EH (cell line): ENCODE data around the gene GNB1L.
A peak's percentile ranks its signal among the peaks of the same experiment; 100 is the strongest.

Source experiments
- DNase-seq: peaks from one replicate; pipeline ENCODE4 v3.0.0-alpha.2; 2015; ENCODE audit warnings: low read depth

The GNB1L gene

DNA sequence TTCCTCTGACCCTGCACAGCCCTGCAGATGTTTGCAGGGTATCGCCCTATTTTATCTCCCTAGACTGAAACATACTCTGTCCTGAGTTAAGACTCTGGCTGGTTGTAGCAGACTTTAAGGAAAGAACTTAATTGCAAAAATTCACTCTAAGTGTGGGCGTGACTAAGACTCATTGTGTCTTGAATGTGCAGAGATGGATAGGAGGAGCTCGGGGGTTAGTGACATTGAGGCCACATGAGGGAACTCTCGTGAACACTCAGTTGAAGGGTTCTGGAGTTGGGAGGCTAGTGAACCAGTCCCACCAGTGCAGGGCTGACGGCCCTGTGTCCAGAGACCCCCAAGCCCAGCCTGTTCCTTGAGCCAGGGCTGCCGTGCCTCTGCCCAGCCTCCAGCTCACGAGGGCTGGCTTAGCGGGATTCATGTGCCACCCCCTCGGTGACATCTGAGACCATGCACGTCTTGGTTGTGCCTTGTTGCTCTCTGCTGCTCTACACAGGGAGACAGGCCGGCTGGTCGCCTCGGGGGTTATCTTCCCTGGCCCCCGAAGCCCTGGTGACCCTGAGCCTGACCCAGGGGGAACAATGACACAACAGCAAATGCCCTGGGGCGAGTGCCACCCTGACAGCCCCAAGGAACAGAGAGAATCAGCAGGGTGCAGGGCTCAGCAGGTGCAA is 105.5 kb downstream of the GNB1L start:
- DNase-seq, result no peak

DNA sequence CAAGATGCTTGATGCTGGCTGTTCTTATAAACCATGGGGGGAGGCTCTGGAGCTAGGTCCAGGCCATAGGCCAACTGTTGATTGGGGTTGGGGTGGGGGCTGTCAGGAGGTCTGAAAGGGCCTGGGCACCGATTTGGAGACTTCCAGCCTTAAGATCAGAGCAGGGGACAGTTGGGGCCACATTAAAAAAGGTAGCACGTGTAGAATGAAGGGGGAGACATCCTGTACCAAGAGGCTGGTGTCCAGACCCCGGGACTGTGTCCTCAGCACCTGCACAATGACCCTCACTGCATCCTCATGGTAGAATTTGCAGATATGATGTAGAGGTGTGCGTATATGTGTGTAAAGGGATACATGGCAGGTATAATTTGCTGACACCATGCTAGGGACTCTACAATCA is 106.5 kb downstream of the GNB1L start:
- DNase-seq, result no peak

DNA sequence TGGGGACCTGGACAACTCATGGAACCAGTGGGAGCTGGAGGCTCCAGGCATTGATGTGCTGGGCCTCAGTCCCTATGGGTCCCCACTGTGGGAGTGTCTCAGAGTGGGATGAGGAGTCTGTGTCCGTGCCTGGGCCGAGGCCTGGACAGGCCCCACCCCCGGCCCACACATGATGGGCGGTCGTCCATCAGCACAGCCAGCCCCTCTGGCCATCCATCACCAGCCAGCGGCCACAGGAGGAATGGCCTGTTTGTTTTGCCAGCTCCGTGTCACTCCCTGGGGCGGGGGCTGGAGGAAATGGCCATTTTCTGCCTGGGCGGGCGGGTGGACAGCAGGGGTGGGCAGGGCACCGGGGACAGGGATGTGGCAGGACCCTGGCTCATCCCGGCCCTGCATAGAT is 107.1 kb downstream of the GNB1L start:
- DNase-seq, result no peak

DNA sequence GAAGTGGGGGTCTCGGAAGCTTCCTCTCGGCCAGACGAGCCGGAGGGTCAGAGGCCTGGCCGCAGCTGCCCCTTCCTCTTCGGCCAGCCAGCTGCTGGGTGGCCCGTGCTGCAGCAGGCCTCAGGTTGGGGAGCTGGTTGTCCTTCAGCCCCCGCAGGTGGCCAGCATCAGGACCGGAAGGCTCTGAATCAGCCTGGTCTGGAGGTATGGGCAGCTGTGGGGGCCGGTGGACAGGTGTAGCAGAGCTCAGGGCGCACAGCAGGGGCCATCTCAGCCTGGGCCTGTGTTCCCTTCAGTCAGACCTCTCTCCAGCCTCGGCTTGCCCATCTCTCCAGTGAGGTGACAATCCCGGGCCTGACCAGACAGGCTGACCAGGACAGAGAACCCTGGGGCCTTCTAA is 107.9 kb downstream of the GNB1L start:
- no peak for DNase-seq

DNA sequence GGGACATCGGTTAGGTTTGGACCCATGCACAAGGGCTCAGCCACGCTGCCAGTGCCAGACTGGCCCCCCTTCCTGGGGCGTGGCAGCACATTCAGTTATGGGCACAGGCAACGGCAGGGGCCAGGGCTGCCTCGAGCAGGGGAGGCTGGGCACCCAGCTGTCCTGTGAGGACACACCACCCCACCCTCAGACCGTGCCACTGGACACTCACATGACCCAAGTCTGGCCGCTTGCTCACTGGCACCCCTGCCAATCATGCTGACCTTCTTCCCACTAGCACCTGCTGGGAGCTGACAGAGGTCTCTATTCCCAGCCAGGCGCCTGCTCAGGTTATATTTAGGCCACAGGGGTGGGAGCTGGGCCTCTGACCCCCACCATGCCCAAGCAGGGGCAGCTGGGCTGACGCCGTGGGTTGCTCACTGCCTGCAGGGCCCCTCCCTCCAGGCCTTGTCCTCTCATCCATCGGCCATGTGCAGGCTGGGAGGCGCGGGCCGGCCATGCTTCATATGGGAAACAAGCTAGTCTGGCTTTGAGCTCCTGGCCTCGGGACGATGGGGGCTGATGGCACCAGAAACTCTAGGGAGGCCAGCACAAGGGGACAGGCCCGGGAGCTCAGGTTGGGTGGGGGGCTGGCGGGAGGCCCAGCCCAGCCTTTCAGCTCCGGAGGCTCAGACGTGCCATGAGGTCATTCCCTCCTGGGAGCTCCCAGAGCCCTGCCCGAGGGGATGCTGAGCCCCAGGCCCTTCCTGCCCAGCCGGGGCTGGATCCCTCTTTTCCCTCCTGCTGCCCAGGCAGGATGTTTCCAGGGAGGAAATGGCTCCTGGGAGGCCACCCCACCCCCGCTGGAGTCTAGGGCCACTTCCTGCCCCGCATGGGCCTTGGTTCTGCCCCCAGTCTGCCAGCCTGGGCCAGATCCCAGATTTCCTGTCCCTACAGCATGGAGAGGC is 109.2 kb downstream of the GNB1L start:
- peak; percentile 45 for DNase-seq

DNA sequence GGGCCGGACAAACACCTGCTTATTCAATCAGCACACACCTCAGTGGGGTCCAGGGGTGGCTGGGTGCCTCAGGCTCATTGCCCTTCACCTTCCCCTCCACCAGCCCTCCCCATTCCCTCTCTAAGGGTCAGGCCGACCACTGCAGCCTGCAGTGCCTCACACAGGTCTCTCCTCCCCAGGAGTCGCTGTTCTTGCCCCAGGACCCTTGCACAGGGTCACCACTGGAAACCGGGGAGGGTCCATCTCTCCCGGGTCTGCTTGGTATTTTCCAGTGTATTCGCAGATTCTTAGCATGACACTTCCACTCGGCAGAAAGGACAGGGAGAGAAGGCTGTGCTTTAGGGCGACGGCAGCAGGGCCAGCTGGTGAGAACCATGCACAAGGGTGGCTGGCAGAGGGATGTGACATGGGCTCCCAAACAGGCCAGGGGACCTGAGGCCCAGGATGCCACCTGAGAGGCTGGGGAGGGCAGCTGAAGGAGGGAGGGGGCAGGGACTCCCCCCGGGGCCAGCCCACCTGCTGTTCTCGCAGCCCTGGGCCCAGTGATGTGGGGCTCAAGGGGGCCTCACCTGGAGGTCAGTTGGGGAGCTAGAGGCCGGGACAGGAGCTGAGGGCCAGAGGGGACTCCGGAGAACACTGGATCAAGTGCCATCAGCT is 110.2 kb downstream of the GNB1L start:
- DNase-seq, result no peak

DNA sequence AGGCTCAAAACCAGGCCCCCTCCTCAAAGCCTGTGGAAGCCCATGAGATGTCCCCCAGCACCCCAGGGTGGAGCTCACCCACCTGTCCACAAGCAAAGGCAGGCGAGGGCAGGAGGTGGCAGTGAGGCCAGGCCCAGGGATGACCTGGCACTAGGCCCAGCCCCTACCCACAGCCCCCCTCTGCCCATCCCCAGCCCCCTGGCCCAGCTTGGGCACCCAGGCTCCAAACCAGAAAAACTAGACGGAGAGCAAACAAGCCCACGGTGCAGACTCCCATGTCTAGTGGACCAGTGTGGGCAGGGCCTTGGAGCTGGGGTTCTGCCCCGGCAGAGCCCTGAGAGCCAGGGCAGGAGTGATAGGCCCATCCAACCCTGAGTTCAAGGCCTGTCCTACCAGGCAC is 111.0 kb downstream of the GNB1L start:
- no peak for DNase-seq

DNA sequence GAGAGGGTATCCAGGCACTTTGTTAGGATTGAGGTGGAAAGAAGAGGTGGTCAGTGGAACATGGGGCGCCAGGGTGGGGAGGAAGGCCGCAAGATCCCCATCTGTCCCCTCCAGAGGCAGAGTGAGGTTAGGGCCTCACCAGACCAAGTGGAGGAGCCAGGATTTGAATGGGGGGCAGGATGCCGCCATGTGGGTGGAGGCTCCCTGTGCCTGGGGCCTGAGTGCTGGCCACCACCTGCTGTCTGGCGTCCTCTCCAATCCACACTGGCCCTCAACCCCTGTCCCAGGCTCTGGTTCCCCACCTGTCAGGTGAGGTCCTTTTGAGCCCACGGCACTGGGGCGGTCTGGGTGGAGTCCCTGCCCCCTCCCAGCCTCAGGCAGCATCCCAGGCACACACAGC is 111.6 kb downstream of the GNB1L start:
- no peak for DNase-seq

DNA sequence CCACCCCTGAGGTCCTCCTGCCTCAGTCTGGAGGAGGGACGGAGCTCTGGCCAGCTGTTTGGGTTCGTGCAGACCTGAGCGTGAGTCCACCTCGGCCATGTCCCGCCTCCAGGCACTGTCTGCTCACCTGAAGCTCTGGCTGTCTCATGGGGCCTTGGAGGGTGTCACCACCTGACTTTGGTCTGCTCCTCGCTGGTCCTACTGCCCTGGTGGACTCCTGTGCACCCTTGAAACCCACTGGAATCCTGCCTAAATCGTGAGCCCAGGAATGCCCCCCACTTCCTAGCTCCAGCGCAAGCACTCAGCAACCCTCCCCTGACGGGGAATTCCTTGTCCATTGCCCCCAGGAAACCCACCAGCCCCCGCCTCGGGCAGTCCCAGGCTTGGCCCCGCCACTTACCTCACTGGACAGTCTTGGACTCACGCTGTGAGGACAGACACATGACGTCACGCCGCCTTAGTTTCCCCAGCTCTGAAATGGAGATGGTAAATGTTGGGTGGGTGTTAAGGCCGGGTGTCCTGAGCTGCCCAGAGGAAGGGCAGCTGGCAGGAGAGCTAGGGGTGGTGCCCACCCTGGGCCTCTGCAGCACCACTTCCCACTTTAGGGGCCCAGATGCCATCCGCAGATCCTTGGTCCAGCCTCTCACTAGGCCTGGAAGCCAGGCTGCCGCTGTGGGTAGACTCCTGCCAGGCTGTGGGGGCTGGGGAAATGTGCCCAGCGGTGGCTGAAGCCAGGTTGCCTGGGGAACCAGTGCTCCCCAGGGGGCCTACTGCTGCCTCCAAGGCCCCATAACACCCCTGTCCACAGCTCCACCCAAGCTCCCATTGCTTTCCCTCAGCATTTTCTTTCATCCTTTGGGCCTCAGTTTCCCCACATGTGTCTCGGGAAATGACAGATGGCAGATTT is 112.3 kb downstream of the GNB1L start:
- DNase-seq, result no peak

DNA sequence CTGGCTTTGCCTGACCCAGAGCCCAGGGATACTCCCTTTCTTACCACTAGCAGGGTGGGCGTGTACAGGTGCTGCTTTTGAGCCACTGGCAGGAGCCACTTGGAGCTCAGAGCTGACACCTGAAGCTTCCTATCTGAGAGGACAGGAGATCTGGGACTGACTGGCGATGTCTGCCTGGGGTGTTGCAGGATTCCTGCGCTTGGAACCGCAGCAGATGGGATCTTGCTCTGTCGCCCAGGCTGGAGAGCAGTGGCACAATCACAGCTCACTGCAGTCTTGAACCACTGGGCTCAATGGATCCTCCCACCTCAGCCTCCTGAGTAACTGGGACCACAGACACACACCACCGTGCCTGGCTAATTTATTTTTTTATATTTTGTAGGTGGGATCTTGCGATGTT is 113.6 kb downstream of the GNB1L start:
- no peak for DNase-seq

DNA sequence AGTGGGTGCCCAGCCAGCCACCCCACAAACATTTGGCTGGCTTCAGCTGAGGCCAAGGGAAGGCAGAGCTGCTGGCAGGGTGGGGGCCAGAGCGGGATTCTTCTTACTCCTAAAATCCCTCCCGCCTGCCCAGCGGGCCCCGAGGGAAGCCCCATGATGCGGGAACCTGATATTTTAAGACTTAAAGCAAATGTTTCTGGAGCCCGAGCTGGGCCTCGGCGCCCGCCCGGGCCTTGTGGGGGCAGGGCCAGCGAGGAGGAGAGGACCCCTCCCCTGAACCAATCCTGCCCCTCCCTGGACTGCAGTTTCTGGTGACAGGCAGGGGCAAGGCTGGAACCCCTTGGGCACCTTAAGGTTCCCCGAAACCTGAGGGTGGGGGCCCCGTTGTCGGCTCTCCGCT is 114.1 kb downstream of the GNB1L start:
- no peak for DNase-seq

DNA sequence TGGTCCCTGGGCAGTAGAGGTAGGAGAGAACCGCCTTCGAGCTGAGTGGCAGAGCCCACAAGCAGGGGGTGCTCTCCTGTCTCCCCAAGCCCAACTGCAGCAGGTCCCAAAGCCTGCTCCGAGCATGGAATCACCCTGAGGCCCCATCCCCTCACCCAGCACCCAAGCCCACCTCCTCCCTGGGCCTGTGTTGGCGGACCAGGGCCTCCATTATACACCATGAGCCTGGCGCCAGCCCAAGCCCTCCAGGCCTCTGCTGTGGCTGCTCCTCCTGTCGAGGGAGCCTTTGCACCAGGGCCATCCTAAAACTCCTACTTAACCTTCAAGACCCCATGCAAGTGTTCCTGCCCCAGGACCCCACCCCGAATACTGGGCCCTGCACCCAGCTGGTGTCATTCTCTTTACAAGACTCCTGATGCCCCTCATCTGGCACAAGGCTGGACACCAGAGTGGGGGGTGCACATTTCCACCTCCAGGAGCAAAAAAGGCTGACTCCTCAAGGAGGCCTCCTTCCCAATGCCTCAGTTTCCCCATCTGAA is 114.7 kb downstream of the GNB1L start:
- no peak for DNase-seq

DNA sequence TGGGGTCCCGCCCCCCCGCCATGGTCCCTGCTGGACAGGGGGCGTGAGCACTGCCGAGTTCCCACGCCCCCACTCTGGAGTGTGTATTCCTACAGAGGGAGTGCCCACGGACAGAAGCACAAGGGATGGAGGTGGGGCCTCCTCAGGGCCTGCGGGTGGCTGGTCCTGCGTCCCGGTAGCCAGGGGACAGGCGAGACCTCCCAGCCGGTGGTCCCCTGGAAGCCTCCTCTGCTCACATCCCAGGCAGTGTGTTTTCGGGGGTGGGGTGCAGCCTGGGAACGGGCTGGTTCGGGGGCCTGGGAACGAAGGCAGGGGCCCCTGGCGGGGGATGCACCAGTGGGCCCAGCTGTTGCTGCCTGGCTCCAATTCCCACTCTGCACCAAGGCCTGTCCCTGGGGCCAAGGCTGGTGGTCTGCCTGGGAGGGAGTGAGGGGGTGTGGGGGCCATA is 115.2 kb downstream of the GNB1L start:
- DNase-seq, result no peak

DNA sequence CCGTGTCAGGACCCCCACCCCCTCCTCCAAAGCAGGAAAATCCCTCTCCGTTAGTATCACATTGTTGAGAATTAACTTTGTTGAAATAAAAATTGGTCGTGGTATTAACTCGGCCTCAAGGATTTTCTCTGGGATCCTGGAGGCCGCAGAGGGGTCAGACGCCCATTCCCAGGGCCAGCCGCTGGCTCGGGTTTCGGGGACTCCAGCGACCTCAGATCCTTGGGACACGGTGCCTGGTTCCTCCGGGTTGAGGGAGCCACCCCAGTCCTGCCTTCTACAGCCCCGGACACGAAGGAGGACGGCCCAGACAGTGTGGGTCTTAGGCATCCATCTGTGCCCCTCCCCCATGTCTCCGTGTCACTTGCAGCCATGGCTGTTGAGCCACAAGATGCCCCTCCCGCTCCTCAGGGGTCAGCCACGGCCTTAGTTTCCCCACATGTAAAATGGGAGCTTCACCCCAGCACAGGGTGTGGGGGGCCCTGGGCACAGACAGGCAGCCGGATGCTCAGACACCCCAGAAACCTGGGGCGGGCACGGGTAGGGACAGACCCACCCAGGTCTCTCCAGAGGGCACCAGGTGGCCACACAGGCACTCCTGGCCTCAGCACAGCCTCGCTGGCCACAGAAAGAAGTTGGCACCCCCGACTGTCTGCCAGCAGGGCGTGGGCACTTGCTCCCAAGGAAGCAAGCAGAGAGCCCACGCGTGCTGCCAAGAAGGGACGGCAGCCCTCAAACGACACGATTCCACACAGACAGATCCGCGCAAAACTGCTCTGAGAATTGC is 115.8 kb downstream of the GNB1L start:
- no peak for DNase-seq

DNA sequence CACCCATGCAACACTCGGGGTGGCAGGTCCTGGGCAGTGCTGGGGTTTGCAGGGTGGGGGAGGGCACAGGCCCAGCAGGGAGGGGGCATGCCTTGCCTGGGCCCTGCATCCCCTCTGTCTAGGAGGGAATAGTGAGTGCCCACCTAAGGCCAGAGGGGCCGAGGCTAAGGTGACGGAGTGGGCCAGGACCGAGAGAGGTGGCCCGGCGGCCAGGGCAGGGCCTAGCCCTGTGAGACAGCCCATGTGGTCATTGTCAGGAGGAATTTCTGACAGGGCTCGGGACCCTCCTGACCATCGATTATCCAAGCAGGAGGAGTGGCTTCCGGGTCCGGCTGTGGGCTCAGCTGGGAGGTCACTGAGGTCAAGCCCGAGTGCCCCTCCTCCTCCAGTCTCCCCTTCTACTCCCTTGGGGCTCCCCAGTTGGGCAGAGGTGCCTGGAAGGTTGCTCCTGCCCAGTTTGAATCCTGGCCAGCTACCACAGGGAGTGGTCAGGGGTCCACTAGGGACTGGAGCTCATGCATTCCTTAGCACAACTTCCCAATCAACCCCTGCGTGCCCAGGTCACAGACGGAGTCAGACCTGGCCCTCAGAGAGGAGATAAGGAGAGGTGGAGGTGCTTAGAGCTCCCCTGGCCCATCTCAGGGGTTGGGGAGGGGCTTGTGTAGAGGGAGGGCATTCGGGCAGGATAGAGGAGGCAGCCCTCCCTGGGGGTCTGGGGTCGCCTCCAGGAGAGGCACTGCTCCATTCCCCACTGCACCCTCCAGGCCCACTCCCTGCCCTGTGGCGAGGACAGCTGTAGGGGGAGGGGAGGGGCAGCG is 116.6 kb downstream of the GNB1L start:
- DNase-seq, result no peak

DNA sequence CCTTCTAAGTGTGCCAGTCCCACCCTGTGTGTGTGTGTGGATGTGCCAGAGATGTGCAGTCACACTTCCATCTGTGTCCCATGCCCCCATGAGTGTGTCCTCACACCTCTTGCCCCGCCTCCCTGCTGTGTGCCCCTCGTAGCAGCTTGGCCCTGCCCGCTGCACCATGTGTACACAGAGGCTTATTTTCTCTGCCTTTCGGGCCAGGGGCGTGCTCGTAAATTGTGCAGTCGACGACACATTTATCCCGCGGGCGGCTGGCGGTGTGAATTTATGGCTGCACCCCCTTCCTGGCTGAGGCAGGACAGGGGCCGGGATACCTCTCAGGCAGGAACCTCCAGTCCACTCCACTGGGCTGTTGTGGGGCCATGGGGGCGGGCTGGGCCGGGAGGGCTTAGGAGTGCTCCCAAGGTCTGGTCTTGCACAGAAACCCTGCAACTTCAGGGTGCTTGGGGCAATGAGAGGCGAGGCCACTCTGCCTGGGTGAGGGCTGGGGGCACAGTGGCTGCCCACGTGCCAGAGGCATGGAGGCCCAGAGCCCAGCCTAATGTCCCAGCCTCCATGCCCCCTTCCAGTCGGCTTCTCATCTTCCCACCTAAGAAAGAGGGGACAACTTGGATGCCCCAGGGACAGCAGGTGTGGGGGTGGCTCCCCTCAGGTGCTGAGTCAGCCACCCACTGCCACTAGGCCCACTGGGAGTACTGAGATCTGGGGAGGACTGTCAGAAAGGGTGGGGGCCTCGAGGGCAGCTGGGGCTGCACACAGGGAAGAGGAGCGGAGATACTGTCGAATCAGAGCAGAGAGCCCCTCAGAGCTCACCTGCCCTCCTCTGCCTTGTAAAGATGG is 118.8 kb downstream of the GNB1L start:
- DNase-seq, result no peak

DNA sequence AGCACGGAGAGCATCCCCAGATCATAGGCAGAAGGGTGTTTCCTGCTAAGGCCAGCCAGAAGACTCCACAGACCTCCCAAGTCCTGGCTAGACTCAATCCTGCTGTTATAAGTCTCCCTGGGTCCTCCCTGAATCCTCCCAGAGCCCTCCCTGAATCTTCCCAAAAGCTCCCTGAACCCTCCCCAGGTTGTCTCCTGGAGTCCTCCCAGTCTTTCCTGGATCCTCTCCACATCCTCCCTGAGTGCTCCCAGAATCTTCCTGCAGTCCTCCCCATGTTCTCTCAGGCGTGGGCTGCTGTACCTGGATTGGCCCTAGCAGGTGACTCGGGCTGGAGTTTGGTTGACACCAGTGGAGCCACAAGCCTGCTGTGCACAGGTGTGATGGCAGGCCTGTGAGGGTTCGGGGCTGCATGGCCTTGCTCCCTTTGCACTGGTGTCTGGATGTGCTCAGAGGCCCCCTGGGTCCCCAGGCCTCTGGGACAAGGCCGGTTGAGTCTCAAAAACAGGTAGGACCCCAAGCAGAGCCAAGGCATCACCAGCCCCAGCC is 119.8 kb downstream of the GNB1L start:
- DNase-seq, result no peak

DNA sequence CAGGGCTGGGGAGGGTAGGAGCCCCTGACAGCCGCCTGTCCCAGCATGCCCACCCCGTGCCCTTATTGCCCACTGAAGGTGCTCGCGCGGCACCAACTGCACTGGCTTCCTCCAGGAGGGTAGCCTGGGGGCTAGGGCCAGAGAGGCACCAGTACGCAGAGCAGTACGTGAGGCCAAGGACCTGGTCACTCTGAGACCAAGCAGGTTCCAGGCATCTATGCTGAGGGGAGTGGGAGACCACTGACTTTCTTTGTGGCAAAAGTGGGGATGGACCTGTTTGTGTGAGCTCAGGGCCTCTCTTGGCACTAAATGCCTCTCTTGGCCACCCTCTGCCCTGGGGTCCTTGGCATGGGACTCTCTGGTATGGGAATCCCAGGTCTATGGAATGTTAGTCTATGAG is 120.5 kb downstream of the GNB1L start:
- DNase-seq, result no peak

DNA sequence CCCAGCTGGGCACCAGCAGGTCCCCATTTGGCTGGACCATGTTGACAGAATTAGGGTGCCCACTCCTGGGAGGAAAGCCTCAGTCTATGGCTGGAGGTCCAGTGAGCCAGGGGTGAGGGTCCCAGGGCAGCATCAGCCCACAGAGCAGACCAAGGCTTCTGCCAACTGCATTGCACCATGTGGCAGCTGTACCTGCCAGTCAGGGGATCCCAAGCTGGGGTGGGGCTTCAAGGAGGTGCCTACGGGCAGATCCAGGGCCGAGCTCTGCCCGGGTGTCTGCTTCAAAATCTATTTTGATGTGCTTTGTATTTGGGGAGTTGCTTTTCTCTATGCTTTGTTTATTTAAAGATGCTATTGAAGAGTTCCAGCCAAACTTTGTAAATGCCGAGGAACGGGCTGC is 120.9 kb downstream of the GNB1L start:
- no peak for DNase-seq
